Mesothelial cell of epicardium (in vitro differentiated cells): ENCODE results near the gene PIP5KL1. TPM values are rescaled to one million over a fixed set of nuclear protein-coding genes. Genes with fewer than 3 reads are reported as not detected.
A peak's percentile ranks its signal among the peaks of the same experiment; 100 is the strongest.

Source experiments
- DNase-seq, 2 experiments: peaks; one replicate each; pipeline ENCODE4 v3.0.0; 2021; ENCODE audit warnings: low spot score in 2 of 2; ENCODE audit not compliant: unreplicated experiment in 2 of 2
- H3K27ac Mint-ChIP-seq: 2 replicates; pipeline ENCODE4 v1.8.0; 2021; ENCODE audit warnings: mixed read lengths
- H3K27me3 Mint-ChIP-seq: 2 replicates; pipeline ENCODE4 v1.8.0; 2021; ENCODE audit warnings: low read depth, mixed read lengths
- H3K36me3 Mint-ChIP-seq: 2 replicates; pipeline ENCODE4 v1.8.0; 2021; ENCODE audit warnings: mixed read lengths
- H3K4me1 Mint-ChIP-seq: 2 replicates; pipeline ENCODE4 v1.8.0; 2021; ENCODE audit warnings: mixed read lengths
- H3K4me3 Mint-ChIP-seq: 2 replicates; pipeline ENCODE4 v1.8.0; 2021; ENCODE audit warnings: mild to moderate bottlenecking, moderate library complexity, mixed read lengths
- H3K9me3 Mint-ChIP-seq: 2 replicates; pipeline ENCODE4 v1.8.0; 2021; ENCODE audit warnings: mixed read lengths
- CTCF ChIP-seq: fragments of 200-600 bp; sonication (generic); IDR thresholded peaks from one replicate; pipeline ENCODE4 v1.5.0; 2021; ENCODE audit warnings: antibody characterized with exemption; ENCODE audit not compliant: unreplicated experiment
- total RNA-seq: library from RNA; stranded (reverse); gene quantifications from 3 replicates; pipeline ENCODE4 v1.2.1, GENCODE V29; 2021

The PIP5KL1 gene
- total RNA-seq, 1 donor from 2014 or later, result 8.2 TPM

- no peak for DNase-seq
- Mint-ChIP-seq H3K36me3 (peaks cover 12% of the 10 kb centered on the region), H3K27me3 (no peaks in the 10 kb centered on the region), H3K9me3 (peaks cover 7% of the 10 kb centered on the region), H3K4me1 (peaks cover 39% of the 10 kb centered on the region), H3K4me3 (no peak overlapping the region), H3K27ac (peak overlapping the region; percentile 78)
- no peak for TF ChIP-seq CTCF
These were observed 30.0 kb upstream of the PIP5KL1 start for GRCh38 chr9:127960410-127961154.

GRCh38 chr9:127959841-127960409 lies 29.3 kb upstream of the PIP5KL1 start:
- H3K27me3 Mint-ChIP-seq, result no peaks in the 10 kb centered on the region
- H3K27ac Mint-ChIP-seq, result peak overlapping the region; percentile 78
- no peak overlapping the region for H3K4me3 Mint-ChIP-seq
- H3K4me1 Mint-ChIP-seq, result peaks cover 37% of the 10 kb centered on the region
- H3K9me3 Mint-ChIP-seq, result peaks cover 7% of the 10 kb centered on the region
- DNase-seq, result no peak
- TF ChIP-seq CTCF, result no peak
- H3K36me3 Mint-ChIP-seq, result peaks cover 12% of the 10 kb centered on the region

- peaks cover 12% of the 10 kb centered on the region for H3K36me3 Mint-ChIP-seq
- no peak for DNase-seq
- no peak overlapping the region for H3K27ac Mint-ChIP-seq
- TF ChIP-seq CTCF, result no peak
- H3K9me3 Mint-ChIP-seq, result peaks cover 7% of the 10 kb centered on the region
- H3K4me3 Mint-ChIP-seq, result no peak overlapping the region
- H3K4me1 Mint-ChIP-seq, result peaks cover 35% of the 10 kb centered on the region
- no peaks in the 10 kb centered on the region for H3K27me3 Mint-ChIP-seq
These were observed 28.8 kb upstream of the PIP5KL1 start for GRCh38 chr9:127959398-127959797.

- TF ChIP-seq CTCF, result no peak
- Mint-ChIP-seq H3K4me1 (peaks cover 33% of the 10 kb centered on the region), H3K36me3 (peaks cover 12% of the 10 kb centered on the region), H3K27ac (no peak overlapping the region), H3K27me3 (no peaks in the 10 kb centered on the region), H3K9me3 (peaks cover 7% of the 10 kb centered on the region), H3K4me3 (no peak overlapping the region)
- no peak for DNase-seq
These were observed 28.2 kb upstream of the PIP5KL1 start for GRCh38 chr9:127958728-127959127.

- peaks cover 8% of the 10 kb centered on the region for H3K36me3 Mint-ChIP-seq
- H3K4me3 Mint-ChIP-seq, result no peak overlapping the region
- DNase-seq, result no peak
- H3K27me3 Mint-ChIP-seq, result no peaks in the 10 kb centered on the region
- TF ChIP-seq CTCF, result no peak
- peaks cover 7% of the 10 kb centered on the region for H3K9me3 Mint-ChIP-seq
- H3K27ac Mint-ChIP-seq, result peak overlapping the region; percentile 75
- peaks cover 20% of the 10 kb centered on the region for H3K4me1 Mint-ChIP-seq
These were observed 24.9 kb upstream of the PIP5KL1 start for GRCh38 chr9:127955294-127956015.
